B cell (primary cell): ENCODE measurements around the gene TDRD12. TPM values are rescaled to one million over a fixed set of nuclear protein-coding genes. Genes with fewer than 3 reads are reported as not detected.

Source experiments
- ATAC-seq: fragments of 200-7000 bp; cut with Tn5 transposase; one replicate; pipeline ENCODE4 v1.10.0; 2021; ENCODE audit warnings: low read depth, mild to moderate bottlenecking, moderate number of reproducible peaks, moderate library complexity
- CTCF ChIA-PET: fragments of 350-600 bp; sonication (Branson Sonifier 250); formaldehyde crosslinking; loops from one replicate; lab custom pipeline; 2021; ENCODE audit warnings: antibody characterized with exemption, inconsistent platforms; lab: Charles Lee
- POLR2A ChIA-PET: fragments of 350-600 bp; sonication (Branson Sonifier 250); formaldehyde crosslinking; loops from one replicate; lab custom pipeline; 2021; ENCODE audit warnings: antibody characterized with exemption; lab: Charles Lee
- DNase-seq: peaks from one replicate; pipeline ENCODE4 v3.0.0; 2013
- H2AFZ ChIP-seq: 2 replicates; pipeline ENCODE4 v1.6.1; 2012; ENCODE audit warnings: mild to moderate bottlenecking, low read depth, low read length; ENCODE audit not compliant: insufficient read depth, poor library complexity, severe bottlenecking
- H3K27ac ChIP-seq, 2 donors: 1 replicate in 1 of 2; 2 replicates in 1 of 2; pipeline ENCODE4 v1.5.1; 2012 to 2013; ENCODE audit warnings: low read length in 2 of 2, mild to moderate bottlenecking in 2 of 2, moderate library complexity in 1 of 2
- H3K27me3 ChIP-seq, 4 experiments: fragments of 200-600 bp in 1 of 4; sonication (generic) in 1 of 4; replicated peaks in 1 of 4; 1 replicate in 2 of 4; 2 replicates in 2 of 4; pipeline versions ENCODE4 v1.6.1 to v1.7.0; 2013 to 2016; ENCODE audit warnings: low read length in 3 of 4, mild to moderate bottlenecking in 2 of 4, mixed read lengths in 1 of 4, moderate library complexity in 1 of 4; ENCODE audit not compliant: insufficient read depth in 4 of 4, control insufficient read depth in 3 of 4; ENCODE audit errors: control extremely low read depth in 1 of 4
- H3K36me3 ChIP-seq, 2 experiments: replicated peaks in 1 of 2; 1 replicate in 1 of 2; 2 replicates in 1 of 2; pipeline versions ENCODE4 v1.6.1 to v1.7.1; 2013; ENCODE audit warnings: low read length in 1 of 2; ENCODE audit not compliant: insufficient read depth in 2 of 2, control insufficient read depth in 1 of 2; ENCODE audit errors: control extremely low read depth in 1 of 2, extremely low read depth in 1 of 2
- H3K4me1 ChIP-seq, 2 donors: fragments of 200-600 bp in 1 of 2; sonication (generic) in 1 of 2; 1 replicate in 1 of 2; 2 replicates in 1 of 2; pipeline versions ENCODE4 v1.5.1 to v1.6.1; 2013 to 2017; ENCODE audit warnings: low read length in 2 of 2; ENCODE audit not compliant: control insufficient read depth in 2 of 2, insufficient read depth in 2 of 2
- H3K4me2 ChIP-seq: replicated peaks from 2 replicates; pipeline ENCODE3; 2012; ENCODE audit warnings: mild to moderate bottlenecking, low read depth, low read length; ENCODE audit not compliant: poor library complexity, severe bottlenecking
- H3K4me3 ChIP-seq, 5 experiments: fragments of 200-600 bp in 1 of 5; sonication (generic) in 1 of 5; 1 replicate in 3 of 5; 2 replicates in 2 of 5; pipeline versions ENCODE4 v1.5.1 to v1.7.0; 2011 to 2016; ENCODE audit warnings: low read length in 4 of 5, mild to moderate bottlenecking in 4 of 5, low read depth in 2 of 5, control low read depth in 1 of 5, moderate library complexity in 1 of 5; ENCODE audit not compliant: insufficient read depth in 1 of 5; ENCODE audit errors: control extremely low read depth in 1 of 5, extremely low read depth in 1 of 5
- H3K79me2 ChIP-seq: fragments of 200-600 bp; sonication (generic); one replicate; pipeline ENCODE4 v1.6.0; 2016; ENCODE audit warnings: low read length; ENCODE audit not compliant: control insufficient read depth, insufficient read depth
- H3K9ac ChIP-seq: fragments of 200-600 bp; sonication (generic); 2 replicates; pipeline ENCODE4 v1.6.1; 2017; ENCODE audit warnings: mild to moderate bottlenecking, low read length, moderate library complexity
- H3K9me3 ChIP-seq, 3 donors: one replicate each; pipeline versions ENCODE4 v1.6.1 to v1.7.1; 2013; ENCODE audit warnings: low read length in 2 of 3; ENCODE audit not compliant: control insufficient read depth in 2 of 3, insufficient read depth in 1 of 3; ENCODE audit errors: control extremely low read depth in 1 of 3
- H4K20me1 ChIP-seq: 2 replicates; pipeline ENCODE4 v1.6.0; 2012; ENCODE audit warnings: mild to moderate bottlenecking, low read length; ENCODE audit not compliant: insufficient read depth, control insufficient read depth, poor library complexity, severe bottlenecking
- H3K27ac Mint-ChIP-seq: one replicate; pipeline ENCODE4 v1.8.0; 2021; ENCODE audit warnings: mixed read lengths
- H3K27me3 Mint-ChIP-seq: one replicate; pipeline ENCODE4 v1.8.0; 2021; ENCODE audit warnings: mixed read lengths
- H3K4me1 Mint-ChIP-seq: one replicate; pipeline ENCODE4 v1.8.0; 2021; ENCODE audit warnings: mixed read lengths
- H3K4me3 Mint-ChIP-seq: one replicate; pipeline ENCODE4 v1.8.0; 2021; ENCODE audit warnings: mixed read lengths
- H3K9me3 Mint-ChIP-seq: one replicate; pipeline ENCODE4 v1.8.0; 2022; ENCODE audit warnings: mixed read lengths; ENCODE audit not compliant: insufficient read depth
- EZH2 ChIP-seq: IDR thresholded peaks from 2 replicates; pipeline ENCODE4 v1.6.1; 2012; ENCODE audit warnings: borderline replicate concordance, low read depth, mild to moderate bottlenecking, moderate library complexity, low read length; ENCODE audit not compliant: insufficient read depth, poor library complexity, severe bottlenecking
- WGBS: methylation state at CpG from one replicate; pipeline ENCODE4 v1.1.5; 2013; ENCODE audit warnings: missing lambda C conversion rate; ENCODE audit not compliant: insufficient coverage; 5-methylcytosine and 5-hydroxymethylcytosine counted together
- intact Hi-C: fragments of 100-400 bp; cut with micrococcal nuclease; formaldehyde crosslinking; loops from one replicate; pipeline ENCODE4 v1.10.0; 2022
- polyA plus RNA-seq: library from polyadenylated mRNA; depleted of rRNA; stranded (reverse); fragments of >200 nt; gene quantifications from 2 replicates; pipeline ENCODE4 v1.2.3, GENCODE V29; 2012
- total RNA-seq, 2 donors: library from RNA; stranded (reverse); fragments of 120-200 nt in 1 of 2; gene quantifications; 1 replicate in 1 of 2; 2 replicates in 1 of 2; pipeline versions ENCODE4 v1.2.3 to v1.2.4, GENCODE V29; 2013 to 2022
- TF ChIP-seq, protein P1 (sequence below): fragments of 200-600 bp; IDR thresholded peaks from one replicate; pipeline ENCODE4 v1.8.0; 2022; ENCODE audit warnings: antibody characterized with exemption, mild to moderate bottlenecking

TDRD12 gene
- total and polyA plus RNA-seq, 2 donors (not counting 1 experiment from before 2014, with no cell fraction given), result 0.30 to 1.1 TPM

GRCh38 chr19:32674931-32675719, 44.4 kb upstream of the TDRD12 start, which contains the start of gene ANKRD27:
Gene ANKRD27 (minus strand): TSS chr19:32675180. CDS start chr19:32659015, 16,165 bp downstream.
- Histone ChIP-seq H3K79me2 (peaks cover 44% of the 10 kb centered on the region), H2AFZ (peak within 1 kb of the TSS; percentile 84), H3K4me3 (peak within 1 kb of the TSS; percentile 48 to 90 (median 70)), H3K36me3 (no peaks in the 10 kb centered on the region), H3K9me3 (peaks cover 0 to 13% (median 0%) of the 10 kb centered on the region in 3 donors), H3K27me3 (peaks cover 0 to 30% (median 9%) of the 10 kb centered on the region in 4 experiments), H3K4me2 (peak within 1 kb of the TSS; percentile 94), H4K20me1 (peaks cover 32% of the 10 kb centered on the region), H3K9ac (peak within 1 kb of the TSS; percentile 68), H3K4me1 (peaks cover 25 to 34% of the 10 kb centered on the region in 2 donors), H3K27ac (peak within 1 kb of the TSS in 1 of 2 donors; percentile 45)
- peaks cover 8% of the 10 kb centered on the region for H3K27me3 Mint-ChIP-seq
- H3K27ac Mint-ChIP-seq, result peak within 1 kb of the TSS; percentile 92
- ATAC-seq (peak; percentile 95), DNase-seq (peak; percentile 99)
- intact Hi-C loops, result loop anchor here (1.0 to 10.0 kb wide), 5 partner anchors 16 to 410 kb away; partner anchors contain the start of genes DPY19L3, GPATCH1, NUDT19 and PDCD5
- no peaks in the 10 kb centered on the region for H3K9me3 Mint-ChIP-seq
- no peak for TF ChIP-seq EZH2
- TF ChIP-seq, protein P1, sequence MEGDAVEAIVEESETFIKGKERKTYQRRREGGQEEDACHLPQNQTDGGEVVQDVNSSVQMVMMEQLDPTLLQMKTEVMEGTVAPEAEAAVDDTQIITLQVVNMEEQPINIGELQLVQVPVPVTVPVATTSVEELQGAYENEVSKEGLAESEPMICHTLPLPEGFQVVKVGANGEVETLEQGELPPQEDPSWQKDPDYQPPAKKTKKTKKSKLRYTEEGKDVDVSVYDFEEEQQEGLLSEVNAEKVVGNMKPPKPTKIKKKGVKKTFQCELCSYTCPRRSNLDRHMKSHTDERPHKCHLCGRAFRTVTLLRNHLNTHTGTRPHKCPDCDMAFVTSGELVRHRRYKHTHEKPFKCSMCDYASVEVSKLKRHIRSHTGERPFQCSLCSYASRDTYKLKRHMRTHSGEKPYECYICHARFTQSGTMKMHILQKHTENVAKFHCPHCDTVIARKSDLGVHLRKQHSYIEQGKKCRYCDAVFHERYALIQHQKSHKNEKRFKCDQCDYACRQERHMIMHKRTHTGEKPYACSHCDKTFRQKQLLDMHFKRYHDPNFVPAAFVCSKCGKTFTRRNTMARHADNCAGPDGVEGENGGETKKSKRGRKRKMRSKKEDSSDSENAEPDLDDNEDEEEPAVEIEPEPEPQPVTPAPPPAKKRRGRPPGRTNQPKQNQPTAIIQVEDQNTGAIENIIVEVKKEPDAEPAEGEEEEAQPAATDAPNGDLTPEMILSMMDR, result no peak
- peaks cover 38% of the 10 kb centered on the region for H3K4me1 Mint-ChIP-seq
- ChIA-PET POLR2A (interaction anchor here (1.1 to 3.0 kb wide), 3 partner anchors 9 to 270 kb away, joined by 4 to 16 read pairs (median 5); partner anchors contain the start of genes DPY19L3 and NUDT19), CTCF (interaction anchor here (2.0 kb wide), 1 partner anchor 16 kb away, joined by 7 read pairs; the partner anchor contains the start of gene NUDT19)
- H3K4me3 Mint-ChIP-seq, result peak within 1 kb of the TSS; percentile 95
- WGBS, result under 1% methylated on average over 75 of the region's 75 CpGs
